Ishikawa (cell line): ENCODE results near the gene CCL19.

Experiments used
- CEBPB ChIP-seq: IDR thresholded peaks from 2 replicates; pipeline ENCODE4 v1.6.1; 2012
- EGR1 ChIP-seq: IDR thresholded peaks from 2 replicates; pipeline ENCODE4 v1.6.1; 2012
- EP300 ChIP-seq: IDR thresholded peaks from 2 replicates; pipeline ENCODE4 v1.6.1; 2012; ENCODE audit warnings: borderline replicate concordance
- FOXM1 ChIP-seq: IDR thresholded peaks from 2 replicates; pipeline ENCODE4 v1.6.1; 2012; ENCODE audit warnings: low read depth, borderline replicate concordance
- NFIC ChIP-seq: IDR thresholded peaks from 2 replicates; pipeline ENCODE4 v1.6.1; 2012
- RAD21 ChIP-seq: IDR thresholded peaks from 2 replicates; pipeline ENCODE4 v1.6.1; 2012; ENCODE audit warnings: low read depth
- TAF1 ChIP-seq: IDR thresholded peaks from 2 replicates; pipeline ENCODE4 v1.6.1; 2012; ENCODE audit warnings: low read depth, mild to moderate bottlenecking
- TCF12 ChIP-seq: IDR thresholded peaks from 2 replicates; pipeline ENCODE4 v1.6.1; 2012; ENCODE audit warnings: low read depth
- TEAD4 ChIP-seq: IDR thresholded peaks from 2 replicates; pipeline ENCODE4 v1.6.1; 2012
- YY1 ChIP-seq: IDR thresholded peaks from 2 replicates; pipeline ENCODE4 v1.6.1; 2012; ENCODE audit warnings: low read depth
- ZBTB7A ChIP-seq: IDR thresholded peaks from 2 replicates; pipeline ENCODE4 v1.6.1; 2012; ENCODE audit warnings: low read depth
- TF ChIP-seq, protein P1 (sequence below): IDR thresholded peaks from 2 replicates; pipeline ENCODE4 v1.6.1; 2012; ENCODE audit warnings: low read depth, mild to moderate bottlenecking
- TF ChIP-seq, protein P2 (sequence below): IDR thresholded peaks from 2 replicates; pipeline ENCODE4 v1.6.1; 2012

DNA sequence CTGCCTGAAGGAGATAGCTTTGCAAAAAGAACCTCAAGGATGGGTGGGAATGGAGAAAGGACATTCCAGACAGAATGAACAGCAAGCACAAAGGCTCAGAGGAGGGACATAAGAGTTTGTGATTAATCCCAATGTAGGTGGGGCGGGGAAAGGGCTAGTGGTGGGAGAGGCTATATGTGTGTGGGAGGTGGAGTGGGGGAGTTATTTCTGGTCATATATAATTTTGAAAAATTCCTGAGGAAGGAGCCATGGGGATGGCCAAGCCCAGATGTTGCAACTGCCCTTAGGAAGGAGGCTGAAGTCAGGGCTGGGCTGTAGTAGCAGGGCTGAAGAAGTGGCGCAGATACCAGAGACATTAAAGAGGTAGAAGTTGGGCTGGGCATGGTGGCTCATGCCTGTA lies 15.2 kb downstream of the CCL19 start:
- TF ChIP-seq, protein P1, sequence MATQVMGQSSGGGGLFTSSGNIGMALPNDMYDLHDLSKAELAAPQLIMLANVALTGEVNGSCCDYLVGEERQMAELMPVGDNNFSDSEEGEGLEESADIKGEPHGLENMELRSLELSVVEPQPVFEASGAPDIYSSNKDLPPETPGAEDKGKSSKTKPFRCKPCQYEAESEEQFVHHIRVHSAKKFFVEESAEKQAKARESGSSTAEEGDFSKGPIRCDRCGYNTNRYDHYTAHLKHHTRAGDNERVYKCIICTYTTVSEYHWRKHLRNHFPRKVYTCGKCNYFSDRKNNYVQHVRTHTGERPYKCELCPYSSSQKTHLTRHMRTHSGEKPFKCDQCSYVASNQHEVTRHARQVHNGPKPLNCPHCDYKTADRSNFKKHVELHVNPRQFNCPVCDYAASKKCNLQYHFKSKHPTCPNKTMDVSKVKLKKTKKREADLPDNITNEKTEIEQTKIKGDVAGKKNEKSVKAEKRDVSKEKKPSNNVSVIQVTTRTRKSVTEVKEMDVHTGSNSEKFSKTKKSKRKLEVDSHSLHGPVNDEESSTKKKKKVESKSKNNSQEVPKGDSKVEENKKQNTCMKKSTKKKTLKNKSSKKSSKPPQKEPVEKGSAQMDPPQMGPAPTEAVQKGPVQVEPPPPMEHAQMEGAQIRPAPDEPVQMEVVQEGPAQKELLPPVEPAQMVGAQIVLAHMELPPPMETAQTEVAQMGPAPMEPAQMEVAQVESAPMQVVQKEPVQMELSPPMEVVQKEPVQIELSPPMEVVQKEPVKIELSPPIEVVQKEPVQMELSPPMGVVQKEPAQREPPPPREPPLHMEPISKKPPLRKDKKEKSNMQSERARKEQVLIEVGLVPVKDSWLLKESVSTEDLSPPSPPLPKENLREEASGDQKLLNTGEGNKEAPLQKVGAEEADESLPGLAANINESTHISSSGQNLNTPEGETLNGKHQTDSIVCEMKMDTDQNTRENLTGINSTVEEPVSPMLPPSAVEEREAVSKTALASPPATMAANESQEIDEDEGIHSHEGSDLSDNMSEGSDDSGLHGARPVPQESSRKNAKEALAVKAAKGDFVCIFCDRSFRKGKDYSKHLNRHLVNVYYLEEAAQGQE = no peak
- TF ChIP-seq TCF12 (no peak), TAF1 (no peak), YY1 (no peak), RAD21 (no peak), ZBTB7A (no peak), EP300 (no peak), EGR1 (no peak), TEAD4 (no peak), NFIC (no peak), FOXM1 (no peak), CEBPB (no peak)
- TF ChIP-seq, protein P2, sequence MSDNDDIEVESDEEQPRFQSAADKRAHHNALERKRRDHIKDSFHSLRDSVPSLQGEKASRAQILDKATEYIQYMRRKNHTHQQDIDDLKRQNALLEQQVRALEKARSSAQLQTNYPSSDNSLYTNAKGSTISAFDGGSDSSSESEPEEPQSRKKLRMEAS = no peak
